PC-9 (cell line): ENCODE results near the gene OPRM1.

Source experiments
- EZH2 ChIP-seq: fragments of 200-600 bp; sonication (generic); IDR thresholded peaks from 2 replicates; pipeline ENCODE4 v1.8.0; 2017; ENCODE audit warnings: antibody characterized with exemption, low read depth
- TF ChIP-seq, protein P1 (sequence below): fragments of 200-600 bp; sonication (generic); conservative IDR thresholded peaks from 2 replicates; pipeline ENCODE4 v1.6.1; 2017; ENCODE audit warnings: mixed run types, antibody characterized with exemption, mild to moderate bottlenecking, moderate library complexity

- TF ChIP-seq, protein P1, sequence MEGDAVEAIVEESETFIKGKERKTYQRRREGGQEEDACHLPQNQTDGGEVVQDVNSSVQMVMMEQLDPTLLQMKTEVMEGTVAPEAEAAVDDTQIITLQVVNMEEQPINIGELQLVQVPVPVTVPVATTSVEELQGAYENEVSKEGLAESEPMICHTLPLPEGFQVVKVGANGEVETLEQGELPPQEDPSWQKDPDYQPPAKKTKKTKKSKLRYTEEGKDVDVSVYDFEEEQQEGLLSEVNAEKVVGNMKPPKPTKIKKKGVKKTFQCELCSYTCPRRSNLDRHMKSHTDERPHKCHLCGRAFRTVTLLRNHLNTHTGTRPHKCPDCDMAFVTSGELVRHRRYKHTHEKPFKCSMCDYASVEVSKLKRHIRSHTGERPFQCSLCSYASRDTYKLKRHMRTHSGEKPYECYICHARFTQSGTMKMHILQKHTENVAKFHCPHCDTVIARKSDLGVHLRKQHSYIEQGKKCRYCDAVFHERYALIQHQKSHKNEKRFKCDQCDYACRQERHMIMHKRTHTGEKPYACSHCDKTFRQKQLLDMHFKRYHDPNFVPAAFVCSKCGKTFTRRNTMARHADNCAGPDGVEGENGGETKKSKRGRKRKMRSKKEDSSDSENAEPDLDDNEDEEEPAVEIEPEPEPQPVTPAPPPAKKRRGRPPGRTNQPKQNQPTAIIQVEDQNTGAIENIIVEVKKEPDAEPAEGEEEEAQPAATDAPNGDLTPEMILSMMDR = no peak
- no peak for TF ChIP-seq EZH2
Observed at GRCh38 chr6:154233383-154233782, 194.3 kb downstream of the OPRM1 start.
